Measurements from ENCODE around the gene KDELR3.

The KDELR3 gene

GRCh38 chr22:38440747-38441350 is 27.0 kb upstream of the KDELR3 start:
- no peak for DNase-seq

DNA sequence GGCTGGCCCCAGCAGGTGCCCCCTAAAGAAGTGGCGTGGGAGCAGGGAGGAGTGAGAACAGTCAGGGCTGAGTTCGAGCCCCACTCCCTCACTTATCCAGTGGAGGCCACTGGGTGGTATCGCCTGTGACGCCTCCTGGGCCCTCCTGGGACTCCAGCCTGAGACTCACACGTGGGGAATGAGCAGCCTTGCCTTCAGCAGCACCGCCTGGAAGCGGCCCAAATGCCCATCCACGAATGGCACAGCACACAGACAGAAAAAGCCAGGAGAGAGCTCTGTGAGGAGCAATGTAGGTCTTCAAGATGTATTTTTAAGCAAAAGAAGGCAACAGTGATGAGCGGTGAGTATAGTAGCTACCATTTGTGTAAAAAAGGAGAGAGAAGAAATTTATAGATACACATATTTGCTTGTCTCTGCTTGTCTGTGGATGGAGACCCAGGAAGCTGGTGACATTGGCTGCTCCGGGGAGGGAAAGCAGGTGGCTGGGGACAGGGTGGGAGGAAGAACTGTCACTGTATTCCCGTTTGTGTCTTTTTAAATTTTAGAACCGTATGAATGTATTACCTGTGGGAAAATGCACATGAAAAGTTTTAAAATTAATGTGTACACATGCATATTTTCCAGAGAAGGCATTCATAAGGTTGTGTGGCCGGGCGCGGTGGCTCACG is 26.1 kb upstream of the KDELR3 start:
- no peak for DNase-seq

DNA sequence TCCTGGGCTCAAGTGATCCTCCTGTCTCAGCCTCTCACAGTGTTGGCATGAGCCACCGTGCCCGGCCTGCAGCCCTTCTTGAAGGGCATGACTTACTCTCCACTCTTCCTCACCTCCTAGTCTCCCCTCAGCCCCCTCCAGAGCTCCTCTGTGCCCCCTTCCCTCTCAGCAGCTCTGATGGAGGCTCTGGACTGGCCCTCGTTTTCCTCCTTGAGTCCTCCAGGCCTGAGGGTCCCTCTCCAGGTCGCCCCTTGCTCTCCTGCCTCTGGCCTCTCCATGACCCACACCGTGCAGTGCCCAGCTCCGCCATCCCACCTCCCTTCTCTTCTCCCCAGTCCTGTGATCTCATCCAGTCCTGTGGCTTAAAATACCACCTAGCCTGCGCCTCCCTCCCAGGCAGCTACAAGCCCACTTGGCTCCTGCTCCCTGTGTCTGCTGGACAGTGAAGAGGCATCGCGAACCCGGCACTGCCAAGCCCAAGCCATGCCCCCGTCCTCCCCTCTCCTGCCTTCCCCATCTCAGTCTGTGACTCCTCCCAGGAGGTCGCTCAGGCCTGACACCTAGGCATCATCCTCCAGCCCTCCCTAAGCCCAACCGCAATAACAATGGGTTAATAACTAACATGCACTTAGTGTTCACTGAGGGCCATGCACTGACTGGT is 24.8 kb upstream of the KDELR3 start:
- peak; percentile 78 for DNase-seq

GRCh38 chr22:38443628-38444521 is 24.0 kb upstream of the KDELR3 start:
- DNase-seq = no peak

GRCh38 chr22:38444783-38445182 is 23.1 kb upstream of the KDELR3 start:
- no peak for DNase-seq

- no peak for DNase-seq
Observed at GRCh38 chr22:38446018-38446601, 21.8 kb upstream of the KDELR3 start.

DNA sequence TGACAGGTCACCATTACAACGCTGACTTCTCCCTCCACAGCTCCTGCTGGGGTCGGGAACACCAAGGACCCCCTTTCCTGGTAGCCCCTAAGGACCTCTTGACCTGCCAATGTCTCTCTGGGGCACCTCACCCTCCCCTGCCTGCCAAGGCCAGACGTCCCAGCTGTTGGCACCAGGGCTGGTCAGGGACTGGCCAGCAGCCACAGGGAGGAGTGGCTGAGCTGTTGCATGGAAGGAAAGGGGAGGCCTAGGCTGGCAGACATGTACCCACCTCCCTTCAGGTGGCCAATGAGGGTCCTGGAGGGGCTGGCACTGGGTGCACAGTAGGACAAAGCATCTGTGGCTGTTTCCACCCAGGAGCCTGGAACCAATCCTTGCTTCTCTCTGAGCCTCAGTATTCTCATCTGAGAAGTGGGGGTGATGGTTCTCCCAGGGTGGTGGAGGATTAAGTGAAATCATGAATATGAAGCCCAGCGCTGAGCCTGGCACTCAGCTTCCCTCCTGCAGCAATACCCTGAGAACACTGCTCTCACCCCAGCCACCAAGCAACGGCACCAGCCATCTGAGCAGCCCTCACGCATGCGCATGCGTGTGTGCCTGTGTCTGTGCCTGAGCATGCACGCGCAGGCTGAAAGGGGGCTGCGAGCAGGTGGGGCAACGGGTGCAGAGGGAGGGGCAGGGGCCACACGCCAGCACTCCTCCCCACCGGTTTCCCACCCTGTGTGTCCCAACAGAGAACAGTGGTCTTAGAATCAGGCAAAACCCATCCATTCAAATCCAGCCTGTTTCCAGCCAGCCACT is 18.8 kb upstream of the KDELR3 start:
- DNase-seq = no peak

DNA sequence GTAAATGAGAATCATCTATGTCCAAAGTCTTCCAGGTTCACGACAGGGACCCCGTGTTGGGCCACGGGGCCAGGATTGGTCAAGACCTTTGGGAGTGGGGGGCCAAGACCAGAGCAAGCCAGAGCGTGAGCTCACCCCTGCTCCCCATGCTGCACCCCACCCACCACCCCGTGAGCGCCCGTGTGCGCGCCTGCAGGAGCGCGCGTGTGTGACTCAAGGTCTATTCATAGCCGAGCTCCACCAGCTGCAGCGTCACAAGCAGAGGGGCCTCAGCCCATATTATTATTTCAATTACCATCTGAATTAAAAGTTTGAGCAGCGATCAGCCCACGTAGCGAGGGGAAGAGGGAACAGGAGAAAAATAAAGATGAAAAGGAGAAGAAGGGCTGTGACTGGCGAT is 18.1 kb upstream of the KDELR3 start:
- no peak for DNase-seq

- no peak for DNase-seq
Observed at GRCh38 chr22:38450234-38450797, 17.6 kb upstream of the KDELR3 start.

DNA sequence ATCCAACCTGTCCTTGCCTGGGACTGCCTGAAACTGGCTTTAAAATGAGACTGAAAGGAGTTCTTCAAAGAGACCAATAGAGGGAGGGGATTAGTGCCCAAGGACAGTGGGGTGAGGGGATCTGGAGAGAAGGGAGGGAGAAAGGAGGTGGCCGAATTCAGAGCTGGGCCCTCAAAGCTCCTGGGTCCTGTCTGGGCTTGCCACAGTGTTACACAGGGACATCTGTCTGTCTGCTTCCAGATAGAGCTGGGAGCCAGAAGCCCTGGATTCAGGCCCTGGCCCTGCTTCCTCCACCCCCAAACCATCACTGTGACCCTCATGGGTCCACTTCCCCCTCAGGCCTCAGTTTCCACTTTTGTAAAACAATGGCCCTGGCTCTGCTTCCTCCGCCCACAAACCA is 16.5 kb upstream of the KDELR3 start:
- no peak for DNase-seq

DNA sequence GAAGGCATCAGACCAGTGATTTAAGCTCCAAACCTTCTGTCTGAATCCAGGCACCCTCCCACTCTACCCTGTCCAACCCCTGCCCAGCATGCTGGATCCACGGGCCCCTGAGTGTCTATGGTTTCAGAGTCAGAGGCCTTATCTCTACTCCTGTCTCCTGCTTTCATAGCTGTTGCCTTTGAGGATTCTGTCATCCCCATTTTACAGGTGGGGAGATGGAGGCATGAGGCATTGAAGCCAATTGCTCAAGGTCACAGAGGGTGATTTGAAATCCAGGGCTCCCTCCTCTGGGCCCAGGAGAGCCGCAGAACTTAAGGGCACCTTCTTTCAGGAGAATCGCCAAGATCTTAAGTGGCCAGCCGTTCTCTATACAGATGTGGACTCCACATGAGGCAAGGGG is 16.0 kb upstream of the KDELR3 start:
- DNase-seq = no peak

DNA sequence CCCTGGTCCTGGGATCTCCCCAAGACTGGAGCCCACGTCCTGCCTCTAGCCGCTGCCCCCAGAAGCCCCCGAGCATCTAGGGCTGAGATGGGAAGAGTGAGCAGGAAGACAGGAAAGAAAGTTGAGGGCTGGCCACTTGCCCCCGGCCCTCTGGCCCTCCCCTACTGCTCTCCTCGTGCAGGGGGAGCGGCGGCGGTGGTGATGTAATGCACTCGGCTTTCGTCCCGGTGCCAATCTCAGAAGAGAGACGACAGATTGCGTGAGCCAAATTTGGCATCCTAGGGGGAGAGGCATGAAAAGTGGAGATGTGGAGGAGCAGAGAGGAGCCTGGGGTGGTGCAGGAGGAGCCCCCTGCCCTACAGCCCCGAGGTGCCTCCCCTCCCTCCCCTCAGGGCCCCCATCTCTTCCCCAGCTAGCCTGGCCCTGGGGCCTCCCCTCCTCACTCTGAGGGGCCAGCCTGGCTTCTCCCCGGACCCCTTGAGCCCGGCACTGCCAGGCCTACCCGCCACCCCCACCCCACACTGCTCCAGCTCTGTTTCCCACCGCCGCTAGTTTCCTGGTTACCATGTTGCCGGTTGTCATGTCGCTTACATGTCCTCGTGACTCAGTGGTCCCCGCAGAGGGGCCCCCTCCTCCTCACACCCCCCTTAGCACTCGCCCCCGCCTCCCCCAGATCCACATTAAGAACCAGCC is 15.4 kb upstream of the KDELR3 start:
- no peak for DNase-seq

DNA sequence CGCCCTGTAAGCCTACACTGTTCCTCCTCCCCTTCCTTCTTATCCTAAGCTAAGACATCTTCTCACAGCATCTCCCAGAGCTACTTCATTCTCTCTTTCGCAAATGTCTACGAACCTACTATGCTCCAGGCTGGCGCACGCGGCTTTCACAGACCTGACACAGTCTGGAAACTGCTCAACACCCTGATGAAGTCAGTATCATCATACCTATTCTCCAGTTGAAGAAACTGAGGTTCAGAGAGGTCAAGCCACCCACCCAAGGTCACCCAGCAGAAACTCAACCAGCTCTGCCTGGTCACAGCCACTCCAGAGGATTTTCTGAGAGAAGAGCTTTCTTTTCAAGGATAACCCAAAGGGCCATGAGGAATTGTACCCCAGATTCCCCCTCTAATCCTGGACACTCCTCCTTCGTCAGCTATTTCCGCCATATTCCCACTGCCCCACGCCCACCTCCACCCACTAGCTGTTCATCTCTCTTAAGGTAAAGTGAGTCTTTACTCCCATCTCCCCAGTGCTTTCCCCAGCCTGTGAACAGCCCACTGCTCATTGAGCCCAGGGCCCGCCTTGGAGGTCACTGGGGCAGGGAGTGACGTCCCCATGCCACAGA is 14.7 kb upstream of the KDELR3 start:
- no peak for DNase-seq

DNA sequence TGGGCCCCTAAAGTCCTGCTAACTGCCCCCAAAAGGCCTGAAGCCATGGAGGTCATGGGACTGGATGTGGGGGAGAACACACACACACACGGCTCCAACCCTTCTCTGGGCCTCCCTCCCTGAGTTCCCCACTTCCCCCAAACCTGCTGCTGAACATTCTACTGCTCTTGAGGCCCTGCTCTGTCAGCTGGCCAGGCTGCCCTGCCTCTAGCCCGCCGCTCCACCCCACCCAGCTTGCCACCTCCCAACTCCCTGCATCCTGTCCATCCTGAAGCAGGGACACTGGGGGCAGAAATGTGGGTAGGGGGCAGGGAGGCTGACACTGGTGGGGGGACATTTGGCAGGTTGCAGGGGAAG is 13.9 kb upstream of the KDELR3 start:
- no peak for DNase-seq

- DNase-seq = no peak
Observed at GRCh38 chr22:38454353-38455075, 13.4 kb upstream of the KDELR3 start.

DNA sequence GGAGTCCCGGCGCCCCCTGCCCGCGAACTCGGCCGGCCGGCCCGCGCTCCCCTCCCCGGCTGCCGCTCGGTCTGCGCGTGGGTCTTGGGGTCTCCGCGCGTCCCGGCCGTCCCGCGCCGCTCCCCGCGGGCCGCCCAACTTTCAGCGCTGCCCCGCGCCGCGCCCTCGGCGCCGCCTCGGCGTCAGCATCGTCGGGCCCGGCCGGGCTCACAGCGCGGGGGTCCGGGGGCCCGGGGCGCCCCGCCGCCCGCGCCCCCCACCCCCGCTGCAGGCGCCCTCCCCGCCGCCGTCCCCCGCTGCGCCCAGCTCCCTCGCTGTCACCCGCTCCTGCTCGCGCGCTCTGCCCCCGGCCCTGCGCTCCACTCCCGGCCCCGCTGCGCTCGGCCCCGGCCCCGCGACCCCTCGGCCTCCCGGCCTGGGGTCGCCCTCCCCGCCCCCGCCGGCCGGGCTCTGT is 12.8 kb upstream of the KDELR3 start, which contains the start of gene KCNJ4:
Gene KCNJ4, minus strand, starts transcription at position 124 of the 454 bp plus-strand sequence. CDS start 27,067 bp downstream, outside the sequence.
- DNase-seq = no peak

GRCh38 chr22:38455530-38456271 is 12.2 kb upstream of the KDELR3 start:
- no peak for DNase-seq

GRCh38 chr22:38456272-38456835 is 11.5 kb upstream of the KDELR3 start:
- no peak for DNase-seq
